PC-3 (cell line): ENCODE measurements around the gene KDF1.

Experiments
- CTCF ChIP-seq: fragments of 300-600 bp; sonication (generic); conservative IDR thresholded peaks from 2 replicates; pipeline ENCODE4 v1.5.1; 2017; ENCODE audit warnings: antibody characterized with exemption, low read depth, mild to moderate bottlenecking, low read length
- EZH2 ChIP-seq: fragments of 300-600 bp; sonication (generic); IDR thresholded peaks from one replicate; pipeline ENCODE4 v1.6.1; 2017; ENCODE audit warnings: antibody characterized with exemption, mild to moderate bottlenecking, low read length; ENCODE audit not compliant: unreplicated experiment

GRCh38 chr1:26945138-26945537 is 15.1 kb downstream of the KDF1 start:
- no peak for TF ChIP-seq EZH2
- no peak for TF ChIP-seq CTCF
